Measurements from ENCODE around the gene ENOX1.

The ENOX1 gene

DNA sequence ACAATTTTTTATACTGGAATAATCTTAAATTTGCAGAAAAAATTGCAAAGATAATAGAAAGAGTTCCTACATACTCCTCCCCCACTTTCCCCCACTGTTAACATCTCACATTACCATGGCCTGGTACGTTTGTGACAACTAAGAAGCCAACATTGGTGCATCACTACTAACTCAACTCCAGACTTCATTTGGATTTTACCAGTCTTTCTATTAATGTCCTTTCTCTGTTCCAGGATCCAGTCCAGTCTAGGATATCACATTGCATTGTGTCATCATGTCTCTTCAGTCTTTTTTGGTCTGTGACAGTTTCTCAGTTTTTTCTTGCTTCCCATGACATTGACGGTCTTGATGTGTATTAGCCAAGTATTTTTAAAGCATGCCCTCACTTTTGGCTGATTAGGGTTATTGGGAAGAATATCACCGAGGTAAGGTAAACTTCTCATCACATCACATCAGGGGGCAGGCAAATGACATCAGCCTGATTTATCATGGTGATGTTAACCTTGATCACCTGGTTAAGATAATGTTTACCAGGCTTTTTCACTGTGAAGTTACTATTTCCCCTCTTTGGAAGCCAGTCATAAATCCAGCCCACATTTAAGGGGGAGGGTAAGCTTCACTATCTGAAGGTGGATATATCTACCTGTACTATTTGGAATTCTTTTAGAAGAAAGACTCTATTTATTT lies 322.1 kb downstream of the ENOX1 start:
- Histone ChIP-seq H3K4me1 (ENCODE audit: control insufficient read depth, insufficient read depth, low read length) (no peaks in the 10 kb centered on the region), H3K27me3 (ENCODE audit: control insufficient read depth, insufficient read depth, low read length) (no peaks in the 10 kb centered on the region), H3K9me3 (ENCODE audit: control insufficient read depth, low read length) (no peaks in the 10 kb centered on the region), H3K36me3 (ENCODE audit: control insufficient read depth, insufficient read depth, low read length) (no peaks in the 10 kb centered on the region), H3K4me3 (ENCODE audit: low read length) (no peak overlapping the region), H3K9ac (ENCODE audit: low read length) (no peak overlapping the region)

- Histone ChIP-seq H3K36me3 (ENCODE audit: control insufficient read depth, insufficient read depth, low read length) (no peaks in the 10 kb centered on the region), H3K9me3 (ENCODE audit: control insufficient read depth, low read length) (no peaks in the 10 kb centered on the region), H3K4me3 (ENCODE audit: low read length) (no peak overlapping the region), H3K27me3 (ENCODE audit: control insufficient read depth, insufficient read depth, low read length) (no peaks in the 10 kb centered on the region), H3K9ac (ENCODE audit: low read length) (no peak overlapping the region), H3K4me1 (ENCODE audit: control insufficient read depth, insufficient read depth, low read length) (no peaks in the 10 kb centered on the region)
Observed at GRCh38 chr13:43448605-43449336, 338.0 kb downstream of the ENOX1 start.

DNA sequence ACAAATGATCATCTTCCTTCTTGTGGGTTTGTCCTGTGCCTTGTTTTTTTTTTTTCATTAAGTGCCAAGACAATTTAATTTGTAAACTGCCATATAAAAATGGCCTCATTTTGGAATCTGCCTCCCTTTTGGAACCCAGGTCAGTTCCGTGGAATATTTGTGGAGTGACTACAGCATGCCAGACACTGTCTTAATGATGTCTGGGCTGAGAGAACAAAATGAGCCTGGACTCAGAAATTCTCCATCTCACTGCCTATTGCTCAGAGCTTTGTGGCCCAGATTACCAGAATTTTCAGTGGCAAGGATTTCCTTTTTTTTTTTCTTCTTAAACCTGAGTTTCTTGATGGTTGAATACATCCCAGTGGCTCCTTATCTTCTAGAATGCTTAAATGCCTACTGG lies 340.6 kb downstream of the ENOX1 start:
- no peaks in the 10 kb centered on the region for H3K9me3 ChIP-seq (ENCODE audit: control insufficient read depth, low read length)
- no peaks in the 10 kb centered on the region for H3K27me3 ChIP-seq (ENCODE audit: control insufficient read depth, insufficient read depth, low read length)
- H3K36me3 ChIP-seq (ENCODE audit: control insufficient read depth, insufficient read depth, low read length) = no peaks in the 10 kb centered on the region
- H3K9ac ChIP-seq (ENCODE audit: low read length) = no peak overlapping the region
- no peak overlapping the region for H3K4me3 ChIP-seq (ENCODE audit: low read length)
- no peaks in the 10 kb centered on the region for H3K4me1 ChIP-seq (ENCODE audit: control insufficient read depth, insufficient read depth, low read length)

- no peak overlapping the region for H3K4me3 ChIP-seq (ENCODE audit: low read length)
- no peaks in the 10 kb centered on the region for H3K4me1 ChIP-seq (ENCODE audit: control insufficient read depth, insufficient read depth, low read length)
- no peaks in the 10 kb centered on the region for H3K36me3 ChIP-seq (ENCODE audit: control insufficient read depth, insufficient read depth, low read length)
- H3K27me3 ChIP-seq (ENCODE audit: control insufficient read depth, insufficient read depth, low read length) = no peaks in the 10 kb centered on the region
- no peak overlapping the region for H3K9ac ChIP-seq (ENCODE audit: low read length)
- H3K9me3 ChIP-seq (ENCODE audit: control insufficient read depth, low read length) = no peaks in the 10 kb centered on the region
Observed at GRCh38 chr13:43445668-43446067, 341.1 kb downstream of the ENOX1 start.

DNA sequence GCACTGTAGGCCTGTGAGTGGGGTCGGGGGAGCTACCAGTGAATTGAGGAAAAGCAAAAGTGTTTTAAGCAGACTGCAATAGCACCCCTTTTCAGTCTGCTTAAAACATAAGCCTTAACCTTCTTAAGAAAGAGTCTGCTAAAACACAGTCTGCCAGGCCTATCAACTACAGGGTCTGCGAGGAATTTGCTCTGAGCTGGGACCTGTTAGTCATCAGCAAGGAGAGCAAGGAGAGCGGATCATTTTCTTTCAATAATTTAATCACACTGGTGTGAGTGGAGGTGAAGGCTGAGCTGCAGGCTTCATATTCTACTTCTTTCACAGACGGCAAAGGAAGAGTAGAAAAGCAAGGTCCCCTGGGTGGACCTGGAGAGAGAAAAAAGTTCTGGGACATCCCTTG lies 342.7 kb downstream of the ENOX1 start:
- Histone ChIP-seq H3K4me3 (ENCODE audit: low read length) (no peak overlapping the region), H3K9ac (ENCODE audit: low read length) (no peak overlapping the region), H3K4me1 (ENCODE audit: control insufficient read depth, insufficient read depth, low read length) (no peaks in the 10 kb centered on the region), H3K27me3 (ENCODE audit: control insufficient read depth, insufficient read depth, low read length) (no peaks in the 10 kb centered on the region), H3K9me3 (ENCODE audit: control insufficient read depth, low read length) (no peaks in the 10 kb centered on the region), H3K36me3 (ENCODE audit: control insufficient read depth, insufficient read depth, low read length) (no peaks in the 10 kb centered on the region)

DNA sequence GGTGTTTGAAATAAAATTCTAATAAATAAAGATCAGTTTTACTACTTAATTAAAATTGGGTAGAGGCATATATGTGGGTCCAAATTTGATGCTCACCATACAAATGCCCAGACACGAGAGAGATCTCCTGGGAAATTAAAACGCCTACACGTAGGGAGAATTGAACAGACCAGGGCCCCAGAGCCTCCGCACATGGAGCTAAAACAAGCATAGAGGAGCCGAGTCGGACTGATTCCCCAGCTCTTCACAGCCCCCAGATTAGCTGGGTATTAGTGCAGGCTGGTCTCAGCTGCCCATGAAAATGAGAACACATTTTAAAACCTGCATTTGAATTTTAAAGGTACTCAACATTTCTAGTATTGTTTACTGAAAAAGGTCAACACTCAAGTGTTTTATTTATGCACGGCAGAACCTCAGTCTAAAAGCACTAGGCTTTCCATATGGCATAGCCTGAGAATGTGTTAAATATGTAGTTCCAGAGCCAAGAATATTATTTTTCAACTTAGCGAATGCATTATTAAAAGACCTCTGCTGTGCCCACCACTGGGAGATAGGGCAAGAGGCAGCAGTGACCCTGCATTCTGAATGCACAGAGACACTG lies 344.8 kb downstream of the ENOX1 start:
- H3K9ac ChIP-seq (ENCODE audit: low read length) = no peak overlapping the region
- H3K36me3 ChIP-seq (ENCODE audit: control insufficient read depth, insufficient read depth, low read length) = no peaks in the 10 kb centered on the region
- no peaks in the 10 kb centered on the region for H3K27me3 ChIP-seq (ENCODE audit: control insufficient read depth, insufficient read depth, low read length)
- H3K4me1 ChIP-seq (ENCODE audit: control insufficient read depth, insufficient read depth, low read length) = no peaks in the 10 kb centered on the region
- H3K9me3 ChIP-seq (ENCODE audit: control insufficient read depth, low read length) = no peaks in the 10 kb centered on the region
- H3K4me3 ChIP-seq (ENCODE audit: low read length) = no peak overlapping the region

GRCh38 chr13:43441464-43441863 lies 345.3 kb downstream of the ENOX1 start:
- Histone ChIP-seq H3K9me3 (ENCODE audit: control insufficient read depth, low read length) (no peaks in the 10 kb centered on the region), H3K27me3 (ENCODE audit: control insufficient read depth, insufficient read depth, low read length) (no peaks in the 10 kb centered on the region), H3K4me1 (ENCODE audit: control insufficient read depth, insufficient read depth, low read length) (no peaks in the 10 kb centered on the region)

DNA sequence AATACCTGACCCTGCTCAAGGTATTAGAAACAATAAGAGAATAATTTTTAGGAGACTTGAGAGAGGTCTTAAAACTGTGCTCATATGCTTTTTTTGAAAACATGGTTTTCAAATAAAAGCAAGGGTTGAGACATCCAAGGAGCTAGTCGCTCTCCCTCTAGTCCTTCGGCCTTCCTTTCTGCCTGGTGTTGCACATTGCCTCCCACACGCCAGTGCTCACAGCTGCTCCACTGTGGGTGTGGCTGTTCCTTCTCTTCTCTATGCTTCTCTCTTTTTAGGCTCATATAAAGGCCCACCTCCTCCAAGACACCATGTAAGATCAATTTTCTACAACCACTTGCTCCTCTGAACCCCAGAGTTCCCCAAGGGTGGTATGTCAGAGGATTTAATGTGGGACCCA lies 352.6 kb downstream of the ENOX1 start:
- H3K36me3 ChIP-seq (ENCODE audit: control insufficient read depth, insufficient read depth, low read length) = no peaks in the 10 kb centered on the region
- H3K4me3 ChIP-seq (ENCODE audit: low read length) = no peak overlapping the region
- H3K9me3 ChIP-seq (ENCODE audit: control insufficient read depth, low read length) = no peaks in the 10 kb centered on the region
- H3K4me1 ChIP-seq (ENCODE audit: control insufficient read depth, insufficient read depth, low read length) = no peaks in the 10 kb centered on the region
- no peak overlapping the region for H3K9ac ChIP-seq (ENCODE audit: low read length)
- H3K27me3 ChIP-seq (ENCODE audit: control insufficient read depth, insufficient read depth, low read length) = no peaks in the 10 kb centered on the region

More at GRCh38 chr13:43441464-43441863, 345.3 kb downstream of the ENOX1 start:
- no peaks in the 10 kb centered on the region for H3K36me3 ChIP-seq (ENCODE audit: control insufficient read depth, insufficient read depth, low read length)
- no peak overlapping the region for H3K9ac ChIP-seq (ENCODE audit: low read length)
- no peak overlapping the region for H3K4me3 ChIP-seq (ENCODE audit: low read length)

DNA sequence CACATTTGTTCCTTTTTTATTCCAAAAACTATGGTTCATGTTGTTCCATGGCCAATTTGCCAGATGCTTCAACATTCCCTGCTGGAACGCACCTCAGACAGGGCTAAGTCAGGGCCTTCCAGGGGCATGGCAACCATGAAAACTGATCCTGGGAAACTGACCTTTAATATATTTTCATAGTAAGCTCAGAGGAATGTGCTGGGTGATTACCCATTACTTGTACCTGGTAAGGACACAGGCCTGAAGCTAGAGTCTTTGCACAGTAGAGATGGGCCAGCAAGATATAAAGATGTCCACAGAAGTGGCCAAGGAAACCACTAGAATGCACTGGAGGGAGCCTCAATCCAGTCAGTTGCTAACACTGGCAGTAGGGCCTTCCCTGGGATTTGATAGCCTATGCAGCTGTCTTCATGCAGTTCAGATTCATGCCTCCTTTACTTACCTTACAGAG lies 353.1 kb downstream of the ENOX1 start:
- Histone ChIP-seq H3K9me3 (ENCODE audit: control insufficient read depth, low read length) (no peaks in the 10 kb centered on the region), H3K27me3 (ENCODE audit: control insufficient read depth, insufficient read depth, low read length) (no peaks in the 10 kb centered on the region), H3K4me3 (ENCODE audit: low read length) (no peak overlapping the region), H3K36me3 (ENCODE audit: control insufficient read depth, insufficient read depth, low read length) (no peaks in the 10 kb centered on the region), H3K4me1 (ENCODE audit: control insufficient read depth, insufficient read depth, low read length) (no peaks in the 10 kb centered on the region), H3K9ac (ENCODE audit: low read length) (no peak overlapping the region)

DNA sequence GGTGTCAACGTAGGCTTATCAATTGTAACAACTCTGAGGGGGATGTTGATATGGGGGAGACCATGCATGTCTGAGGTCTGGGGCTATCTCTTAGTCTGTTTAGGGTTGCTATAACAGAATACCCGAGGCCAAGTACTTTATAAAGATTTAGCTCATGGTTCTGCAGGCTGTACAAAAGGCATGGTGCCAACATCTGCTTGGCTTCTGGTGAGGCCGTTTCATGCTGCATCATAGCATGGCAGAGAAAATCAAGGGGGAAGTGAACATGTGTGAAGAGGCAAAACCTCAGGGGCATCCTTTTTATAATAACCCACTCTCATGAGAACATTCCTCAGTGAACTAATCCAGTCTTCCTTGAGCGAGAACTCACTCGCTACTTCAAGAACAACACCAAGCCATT lies 353.8 kb downstream of the ENOX1 start:
- Histone ChIP-seq H3K9me3 (ENCODE audit: control insufficient read depth, low read length) (no peaks in the 10 kb centered on the region), H3K4me3 (ENCODE audit: low read length) (no peak overlapping the region), H3K36me3 (ENCODE audit: control insufficient read depth, insufficient read depth, low read length) (no peaks in the 10 kb centered on the region), H3K9ac (ENCODE audit: low read length) (no peak overlapping the region), H3K4me1 (ENCODE audit: control insufficient read depth, insufficient read depth, low read length) (no peaks in the 10 kb centered on the region), H3K27me3 (ENCODE audit: control insufficient read depth, insufficient read depth, low read length) (no peaks in the 10 kb centered on the region)

DNA sequence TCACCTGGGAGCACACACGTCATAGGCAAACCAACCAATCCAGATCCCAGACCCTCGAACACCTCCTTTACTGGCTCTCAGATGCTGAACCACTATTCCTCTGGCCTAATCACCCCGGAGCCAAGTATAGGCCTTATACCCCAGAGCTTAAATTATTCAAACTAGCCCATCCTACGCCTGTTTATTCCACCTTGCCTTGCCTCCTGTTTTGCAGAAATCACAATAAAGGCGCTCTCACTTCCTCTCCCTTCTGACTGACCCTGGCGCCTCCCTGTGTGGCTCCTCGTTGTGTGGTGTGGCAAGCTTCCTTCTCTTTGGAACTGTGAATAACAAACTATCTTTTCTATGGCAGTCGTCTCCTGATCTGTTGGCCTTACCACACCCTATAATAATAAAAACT lies 354.9 kb downstream of the ENOX1 start:
- no peak overlapping the region for H3K4me3 ChIP-seq (ENCODE audit: low read length)
- H3K27me3 ChIP-seq (ENCODE audit: control insufficient read depth, insufficient read depth, low read length) = no peaks in the 10 kb centered on the region
- H3K4me1 ChIP-seq (ENCODE audit: control insufficient read depth, insufficient read depth, low read length) = no peaks in the 10 kb centered on the region
- no peaks in the 10 kb centered on the region for H3K36me3 ChIP-seq (ENCODE audit: control insufficient read depth, insufficient read depth, low read length)
- H3K9me3 ChIP-seq (ENCODE audit: control insufficient read depth, low read length) = no peaks in the 10 kb centered on the region
- H3K9ac ChIP-seq (ENCODE audit: low read length) = no peak overlapping the region

GRCh38 chr13:43431290-43431716 lies 355.5 kb downstream of the ENOX1 start:
- Histone ChIP-seq H3K4me3 (ENCODE audit: low read length) (no peak overlapping the region), H3K9me3 (ENCODE audit: control insufficient read depth, low read length) (no peaks in the 10 kb centered on the region)

More at GRCh38 chr13:43431290-43431716, 355.5 kb downstream of the ENOX1 start:
- Histone ChIP-seq H3K4me1 (ENCODE audit: control insufficient read depth, insufficient read depth, low read length) (no peaks in the 10 kb centered on the region), H3K36me3 (ENCODE audit: control insufficient read depth, insufficient read depth, low read length) (no peaks in the 10 kb centered on the region), H3K27me3 (ENCODE audit: control insufficient read depth, insufficient read depth, low read length) (no peaks in the 10 kb centered on the region), H3K9ac (ENCODE audit: low read length) (no peak overlapping the region)
